Measurements from ENCODE around the gene EDNRA. TPM values are rescaled to one million over a fixed set of nuclear protein-coding genes. Genes with fewer than 3 reads are reported as not detected.

Gene EDNRA
- total RNA-seq, 1 experiment from 2014 or later = 1.4 TPM

Other genes starting within 250 kb of the EDNRA start
- 24.9 and 34.3 TPM in 2 replicates for gene TMEM184C, start 136.3 kb downstream of the EDNRA start, total RNA-seq (2014; rRNA removed; shearing (Covaris generic))
- gene PRMT9, start 203.1 kb downstream of the EDNRA start, total RNA-seq (2014; rRNA removed; shearing (Covaris generic)) = 11.7 and 12.7 TPM in 2 replicates

All from H7 (cell line).